ENCODE data around the gene ADAR. TPM values are rescaled to one million over a fixed set of nuclear protein-coding genes. Genes with fewer than 3 reads are reported as not detected.

The ADAR gene
- total RNA-seq, 3 donors from 2014 or later, result 71.4 to 115 (median 104) TPM

GRCh38 chr1:154578058-154578418 is 29.9 kb downstream of the ADAR start:
- intact Hi-C loops (cut with DNase I; ENCODE audit: low total_unique reads), result no loop called here
- TF ChIP-seq, protein P1, sequence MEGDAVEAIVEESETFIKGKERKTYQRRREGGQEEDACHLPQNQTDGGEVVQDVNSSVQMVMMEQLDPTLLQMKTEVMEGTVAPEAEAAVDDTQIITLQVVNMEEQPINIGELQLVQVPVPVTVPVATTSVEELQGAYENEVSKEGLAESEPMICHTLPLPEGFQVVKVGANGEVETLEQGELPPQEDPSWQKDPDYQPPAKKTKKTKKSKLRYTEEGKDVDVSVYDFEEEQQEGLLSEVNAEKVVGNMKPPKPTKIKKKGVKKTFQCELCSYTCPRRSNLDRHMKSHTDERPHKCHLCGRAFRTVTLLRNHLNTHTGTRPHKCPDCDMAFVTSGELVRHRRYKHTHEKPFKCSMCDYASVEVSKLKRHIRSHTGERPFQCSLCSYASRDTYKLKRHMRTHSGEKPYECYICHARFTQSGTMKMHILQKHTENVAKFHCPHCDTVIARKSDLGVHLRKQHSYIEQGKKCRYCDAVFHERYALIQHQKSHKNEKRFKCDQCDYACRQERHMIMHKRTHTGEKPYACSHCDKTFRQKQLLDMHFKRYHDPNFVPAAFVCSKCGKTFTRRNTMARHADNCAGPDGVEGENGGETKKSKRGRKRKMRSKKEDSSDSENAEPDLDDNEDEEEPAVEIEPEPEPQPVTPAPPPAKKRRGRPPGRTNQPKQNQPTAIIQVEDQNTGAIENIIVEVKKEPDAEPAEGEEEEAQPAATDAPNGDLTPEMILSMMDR (IDR thresholded peaks at IDR 0.05), result no peak
- no peak for TF ChIP-seq POLR2A (IDR thresholded peaks at IDR 0.05)
- no peak for TF ChIP-seq POLR2AphosphoS5 (IDR thresholded peaks at IDR 0.05)
- Histone ChIP-seq H3K27ac (peak overlapping the region in 1 of 2 donors; percentile 12), H3K27me3 (no peaks in the 10 kb centered on the region), H3K4me3 (no peak overlapping the region), H3K4me1 (no peaks in the 10 kb centered on the region), H3K36me3 (peaks cover 14% of the 10 kb centered on the region), H3K9me3 (no peaks in the 10 kb centered on the region)
- no peak for DNase-seq (ENCODE audit: low spot score in 2 of 2)

DNA sequence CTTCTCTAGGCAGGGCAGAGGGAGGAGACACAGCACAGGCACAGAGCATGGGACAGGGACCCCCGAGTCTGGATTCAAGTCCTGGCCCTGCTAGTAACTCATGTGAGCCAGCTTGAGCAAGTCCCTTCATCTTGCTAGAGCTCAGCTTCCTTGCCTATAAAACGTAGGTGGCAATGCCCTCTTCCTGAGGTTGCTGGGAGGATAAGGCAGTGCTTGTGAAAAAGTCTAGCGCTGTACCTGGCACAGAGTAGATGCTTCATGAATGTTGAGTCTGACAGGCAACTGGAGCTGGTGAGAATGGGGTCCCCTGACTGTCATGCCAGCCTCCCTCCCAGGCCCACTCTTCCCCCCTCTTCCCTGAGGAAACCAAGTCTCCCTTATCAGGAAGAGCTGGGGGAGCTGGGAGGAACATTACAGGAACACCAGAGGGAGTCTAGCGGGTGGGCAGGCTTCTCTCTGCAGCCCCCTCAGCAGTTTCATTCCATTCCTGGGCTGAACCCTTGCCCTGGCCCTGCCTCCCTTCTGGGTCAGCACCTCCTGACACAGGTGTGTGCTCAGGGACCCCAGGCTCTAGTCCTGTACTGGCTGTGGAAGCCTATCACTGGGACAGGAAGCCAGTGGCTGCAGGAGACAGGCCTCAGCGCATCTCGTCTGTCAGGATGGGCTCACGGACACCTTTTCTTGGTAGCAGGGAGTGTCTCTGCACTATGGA is 30.5 kb downstream of the ADAR start:
- Histone ChIP-seq H3K27me3 (no peaks in the 10 kb centered on the region), H3K4me3 (no peak overlapping the region), H3K36me3 (peaks cover 8% of the 10 kb centered on the region), H3K9me3 (no peaks in the 10 kb centered on the region), H3K27ac (no peak overlapping the region), H3K4me1 (no peaks in the 10 kb centered on the region)
- DNase-seq (ENCODE audit: low spot score in 2 of 2), result no peak
- intact Hi-C loops (cut with DNase I; ENCODE audit: low total_unique reads), result no loop called here
- TF ChIP-seq POLR2A (IDR thresholded peaks at IDR 0.05) (no peak), POLR2AphosphoS5 (IDR thresholded peaks at IDR 0.05) (no peak)
- TF ChIP-seq, protein P1 (IDR thresholded peaks at IDR 0.05), result no peak

GRCh38 chr1:154575951-154576566 is 31.9 kb downstream of the ADAR start:
- H3K4me3 ChIP-seq, result no peak overlapping the region
- H3K36me3 ChIP-seq, result no peaks in the 10 kb centered on the region
- DNase-seq (ENCODE audit: low spot score in 2 of 2), result no peak
- TF ChIP-seq, protein P1 (IDR thresholded peaks at IDR 0.05), result no peak
- no peak for TF ChIP-seq POLR2A (IDR thresholded peaks at IDR 0.05)
- TF ChIP-seq POLR2AphosphoS5 (IDR thresholded peaks at IDR 0.05), result no peak
- intact Hi-C loops (cut with DNase I; ENCODE audit: low total_unique reads), result no loop called here
- no peaks in the 10 kb centered on the region for H3K4me1 ChIP-seq
- H3K9me3 ChIP-seq, result no peaks in the 10 kb centered on the region
- H3K27me3 ChIP-seq, result no peaks in the 10 kb centered on the region
- no peak overlapping the region for H3K27ac ChIP-seq

DNA sequence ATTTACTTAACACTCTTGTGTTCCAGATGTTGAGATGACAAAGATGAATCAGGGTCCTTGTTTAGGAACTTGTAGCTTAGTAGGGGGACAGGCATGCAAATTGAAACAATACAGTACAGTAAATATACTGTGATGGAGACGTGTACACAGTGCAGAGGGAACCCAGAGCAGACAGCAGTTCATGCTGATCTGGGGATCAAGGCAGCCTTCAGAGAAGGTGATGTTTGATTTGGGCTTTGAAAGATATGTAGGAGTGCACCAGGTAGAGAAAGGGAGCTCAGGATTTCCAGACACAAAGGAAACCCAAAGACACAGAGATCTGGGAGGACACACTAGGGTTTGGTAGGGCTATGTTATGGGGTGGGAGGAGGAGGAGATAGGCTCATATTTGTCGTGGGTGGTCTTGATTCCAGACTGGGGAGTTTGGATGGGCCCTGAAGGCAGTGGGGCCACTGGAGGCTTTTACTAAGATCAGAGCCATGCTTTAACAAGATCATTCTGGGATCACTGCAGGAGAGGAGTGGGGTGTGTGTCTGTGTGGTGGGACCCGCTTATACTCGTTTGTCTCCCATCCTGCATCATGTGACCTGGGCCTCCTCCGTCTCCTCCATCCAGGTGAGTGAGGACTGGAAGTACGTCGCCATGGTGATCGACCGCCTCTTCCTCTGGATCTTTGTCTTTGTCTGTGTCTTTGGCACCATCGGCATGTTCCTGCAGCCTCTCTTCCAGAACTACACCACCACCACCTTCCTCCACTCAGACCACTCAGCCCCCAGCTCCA is 32.6 kb downstream of the ADAR start:
- no peaks in the 10 kb centered on the region for H3K9me3 ChIP-seq
- H3K4me3 ChIP-seq, result no peak overlapping the region
- H3K4me1 ChIP-seq, result no peaks in the 10 kb centered on the region
- H3K27ac ChIP-seq, result no peak overlapping the region
- DNase-seq (ENCODE audit: low spot score in 2 of 2), result no peak
- TF ChIP-seq POLR2AphosphoS5 (IDR thresholded peaks at IDR 0.05) (no peak), POLR2A (IDR thresholded peaks at IDR 0.05) (no peak)
- TF ChIP-seq, protein P1 (IDR thresholded peaks at IDR 0.05), result no peak
- H3K36me3 ChIP-seq, result no peaks in the 10 kb centered on the region
- intact Hi-C loops (cut with DNase I; ENCODE audit: low total_unique reads), result no loop called here
- no peaks in the 10 kb centered on the region for H3K27me3 ChIP-seq

- intact Hi-C loops (cut with DNase I; ENCODE audit: low total_unique reads), result no loop called here
Observed at GRCh38 chr1:154574716-154575115, 33.3 kb downstream of the ADAR start.

More at GRCh38 chr1:154574716-154575115, 33.3 kb downstream of the ADAR start:
- H3K27me3 ChIP-seq, result no peaks in the 10 kb centered on the region
- no peaks in the 10 kb centered on the region for H3K36me3 ChIP-seq
- TF ChIP-seq POLR2AphosphoS5 (IDR thresholded peaks at IDR 0.05) (no peak), POLR2A (IDR thresholded peaks at IDR 0.05) (no peak)
- TF ChIP-seq, protein P1 (IDR thresholded peaks at IDR 0.05), result no peak
- no peak for DNase-seq (ENCODE audit: low spot score in 2 of 2)
- H3K27ac ChIP-seq, result no peak overlapping the region
- no peaks in the 10 kb centered on the region for H3K9me3 ChIP-seq
- no peaks in the 10 kb centered on the region for H3K4me1 ChIP-seq
- no peak overlapping the region for H3K4me3 ChIP-seq

Data from breast epithelium (tissue), 4 donors.